SU-DHL-6 (cell line): Measurements from ENCODE around the gene CCDC107.
A peak's percentile ranks its signal among the peaks of the same experiment; 100 is the strongest.

Experiments used
- H2AFZ ChIP-seq: fragments of 200-600 bp; sonication (generic); 2 replicates; pipeline ENCODE4 v1.6.1; 2014; ENCODE audit warnings: low read depth, mild to moderate bottlenecking, moderate library complexity, mixed read lengths, antibody characterized with exemption, low read length; ENCODE audit not compliant: severe bottlenecking
- H3F3A ChIP-seq: fragments of 200-600 bp; shearing (Covaris generic); 2 replicates; pipeline ENCODE4 v1.6.0; 2016; ENCODE audit warnings: antibody characterized with exemption, mild to moderate bottlenecking; ENCODE audit not compliant: insufficient read depth
- H3K27ac ChIP-seq: fragments of 200-600 bp; sonication (generic); 2 replicates; pipeline ENCODE4 v1.5.1; 2016; ENCODE audit warnings: low read depth, mild to moderate bottlenecking, low read length, moderate library complexity, mixed read lengths
- H3K27me3 ChIP-seq: fragments of 200-600 bp; sonication (generic), shearing (Covaris generic); 2 replicates; pipeline ENCODE4 v1.6.0; 2014; ENCODE audit warnings: mild to moderate bottlenecking, low read length
- H3K36me3 ChIP-seq: fragments of 200-600 bp; sonication (generic); 2 replicates; pipeline ENCODE4 v1.6.1; 2014; ENCODE audit warnings: mild to moderate bottlenecking, low read length, mixed read lengths
- H3K4me2 ChIP-seq: fragments of 300-600, 200-600 bp; shearing (Covaris generic), sonication (generic); 2 replicates; pipeline ENCODE4 v1.6.0; 2014; ENCODE audit warnings: low read length, low read depth, mild to moderate bottlenecking; ENCODE audit not compliant: poor library complexity, severe bottlenecking
- H3K4me3 ChIP-seq: fragments of 200-600 bp; sonication (generic); 2 replicates; pipeline ENCODE4 v1.5.1; 2014; ENCODE audit warnings: antibody characterized with exemption, low read length, mild to moderate bottlenecking, mixed read lengths; ENCODE audit not compliant: insufficient read depth, poor library complexity, severe bottlenecking
- H3K79me2 ChIP-seq: fragments of 200-600 bp; sonication (generic); 2 replicates; pipeline ENCODE4 v1.6.1; 2014; ENCODE audit warnings: mild to moderate bottlenecking, low read length, moderate library complexity; ENCODE audit not compliant: insufficient read depth
- H3K9ac ChIP-seq: fragments of 200-600 bp; sonication (generic); 2 replicates; pipeline ENCODE4 v1.7.0; 2014; ENCODE audit warnings: mild to moderate bottlenecking, low read length
- H3K9me2 ChIP-seq: fragments of 200-600 bp; sonication (generic); replicated peaks from 2 replicates; pipeline ENCODE4 v1.6.1; 2014; ENCODE audit warnings: low read length; ENCODE audit not compliant: insufficient read depth
- H3K9me3 ChIP-seq: fragments of 200-600 bp; sonication (generic); 2 replicates; pipeline ENCODE4 v1.6.1; 2014; ENCODE audit warnings: low read length, mixed read lengths; ENCODE audit not compliant: insufficient read depth
- H4K20me1 ChIP-seq: fragments of 200-600 bp; sonication (generic); 2 replicates; pipeline ENCODE4 v1.6.1; 2014; ENCODE audit warnings: low read depth, mild to moderate bottlenecking, antibody characterized with exemption, low read length, moderate library complexity, mixed read lengths
- EZH2phosphoT487 ChIP-seq: fragments of 200-600 bp; sonication (generic), shearing (Covaris generic); conservative IDR thresholded peaks from 2 replicates; pipeline ENCODE4 v1.6.1; 2018; ENCODE audit warnings: mild to moderate bottlenecking, antibody characterized with exemption, low read length, moderate library complexity, mixed read lengths
- TF ChIP-seq, protein P1 (sequence below): fragments of 200-600 bp; sonication (generic); IDR thresholded peaks from one replicate; pipeline ENCODE4 v1.5.1; 2017; ENCODE audit warnings: antibody characterized with exemption, mild to moderate bottlenecking, low read length, moderate library complexity; ENCODE audit not compliant: insufficient read depth, poor library complexity, severe bottlenecking

CCDC107 gene

DNA sequence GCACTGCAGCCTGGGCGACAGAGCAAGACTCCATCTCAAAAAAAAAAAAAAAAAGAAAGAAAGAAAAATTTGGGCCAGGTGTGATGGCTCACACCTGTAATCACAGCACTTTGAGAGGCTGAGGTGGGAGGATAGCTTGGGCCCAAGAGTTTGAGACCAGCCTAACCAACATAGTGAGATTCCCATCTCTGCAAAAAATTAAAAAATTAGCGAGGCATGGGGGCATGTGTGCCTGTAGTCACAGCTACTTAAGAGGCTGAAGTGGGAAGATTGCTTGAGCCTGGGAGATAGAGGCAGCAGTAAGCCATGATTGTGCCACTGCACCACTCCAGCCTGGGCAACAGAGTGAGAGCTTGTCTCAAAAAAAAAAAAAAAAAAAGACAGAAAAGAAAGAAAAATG, 4.5 kb upstream of the CCDC107 start:
- H3K79me2 ChIP-seq = peaks cover 10% of the 10 kb centered on the region
- no peak overlapping the region for H3K9ac ChIP-seq
- H3K4me3 ChIP-seq = no peak overlapping the region
- no peaks in the 10 kb centered on the region for H4K20me1 ChIP-seq
- no peaks in the 10 kb centered on the region for H3K36me3 ChIP-seq
- no peak overlapping the region for H2AFZ ChIP-seq
- H3K9me2 ChIP-seq = no peaks in the 10 kb centered on the region
- H3K9me3 ChIP-seq = no peaks in the 10 kb centered on the region
- H3K27ac ChIP-seq = no peak overlapping the region
- H3K4me2 ChIP-seq = no peak overlapping the region
- no peaks in the 10 kb centered on the region for H3K27me3 ChIP-seq
- TF ChIP-seq, protein P1, sequence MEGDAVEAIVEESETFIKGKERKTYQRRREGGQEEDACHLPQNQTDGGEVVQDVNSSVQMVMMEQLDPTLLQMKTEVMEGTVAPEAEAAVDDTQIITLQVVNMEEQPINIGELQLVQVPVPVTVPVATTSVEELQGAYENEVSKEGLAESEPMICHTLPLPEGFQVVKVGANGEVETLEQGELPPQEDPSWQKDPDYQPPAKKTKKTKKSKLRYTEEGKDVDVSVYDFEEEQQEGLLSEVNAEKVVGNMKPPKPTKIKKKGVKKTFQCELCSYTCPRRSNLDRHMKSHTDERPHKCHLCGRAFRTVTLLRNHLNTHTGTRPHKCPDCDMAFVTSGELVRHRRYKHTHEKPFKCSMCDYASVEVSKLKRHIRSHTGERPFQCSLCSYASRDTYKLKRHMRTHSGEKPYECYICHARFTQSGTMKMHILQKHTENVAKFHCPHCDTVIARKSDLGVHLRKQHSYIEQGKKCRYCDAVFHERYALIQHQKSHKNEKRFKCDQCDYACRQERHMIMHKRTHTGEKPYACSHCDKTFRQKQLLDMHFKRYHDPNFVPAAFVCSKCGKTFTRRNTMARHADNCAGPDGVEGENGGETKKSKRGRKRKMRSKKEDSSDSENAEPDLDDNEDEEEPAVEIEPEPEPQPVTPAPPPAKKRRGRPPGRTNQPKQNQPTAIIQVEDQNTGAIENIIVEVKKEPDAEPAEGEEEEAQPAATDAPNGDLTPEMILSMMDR = no peak
- TF ChIP-seq EZH2phosphoT487 = no peak
- peaks cover 37% of the 10 kb centered on the region for H3F3A ChIP-seq

- no peak overlapping the region for H3K27ac ChIP-seq
- H3K36me3 ChIP-seq = no peaks in the 10 kb centered on the region
- no peak overlapping the region for H3K4me3 ChIP-seq
- H3K4me2 ChIP-seq = no peak overlapping the region
- H3K9me2 ChIP-seq = no peaks in the 10 kb centered on the region
- H4K20me1 ChIP-seq = no peaks in the 10 kb centered on the region
- H3K79me2 ChIP-seq = peaks cover 5% of the 10 kb centered on the region; the same call in 1 of the 2 replicates
- no peak overlapping the region for H2AFZ ChIP-seq
- no peaks in the 10 kb centered on the region for H3K27me3 ChIP-seq
- H3K9me3 ChIP-seq = no peaks in the 10 kb centered on the region
- H3F3A ChIP-seq = peaks cover 37% of the 10 kb centered on the region
- no peak for TF ChIP-seq EZH2phosphoT487
- TF ChIP-seq, protein P1 = no peak
- no peak overlapping the region for H3K9ac ChIP-seq
Observed at GRCh38 chr9:35656348-35656747, 1.7 kb upstream of the CCDC107 start.

GRCh38 chr9:35656831-35657545, 1.1 kb upstream of the CCDC107 start:
- H3F3A ChIP-seq = peaks cover 33% of the 10 kb centered on the region
- no peaks in the 10 kb centered on the region for H3K9me3 ChIP-seq
- no peaks in the 10 kb centered on the region for H3K36me3 ChIP-seq
- H3K27me3 ChIP-seq = no peaks in the 10 kb centered on the region
- no peak for TF ChIP-seq EZH2phosphoT487
- TF ChIP-seq, protein P1 = no peak
- no peak overlapping the region for H2AFZ ChIP-seq
- H4K20me1 ChIP-seq = no peaks in the 10 kb centered on the region
- no peaks in the 10 kb centered on the region for H3K9me2 ChIP-seq
- H3K9ac ChIP-seq = peak overlapping the region; percentile 65; the same call in 1 of the 2 replicates
- peaks cover 5% of the 10 kb centered on the region; the same call in 1 of the 2 replicates for H3K79me2 ChIP-seq
- peak overlapping the region; percentile 67 for H3K4me2 ChIP-seq
- H3K4me3 ChIP-seq = peak overlapping the region; percentile 9
- H3K27ac ChIP-seq = no peak overlapping the region
